Left lung (tissue), 10 donors: ENCODE data around the gene OPCML. TPM values are rescaled to one million over a fixed set of nuclear protein-coding genes. Genes with fewer than 3 reads are reported as not detected.

Experiments used
- ATAC-seq: fragments of 200-7000 bp; cut with Tn5 transposase; one replicate; pipeline ENCODE4 v1.9.1; 2020; ENCODE audit warnings: moderate library complexity
- DNase-seq, 4 donors: peaks; one replicate each; pipeline ENCODE4 v3.0.0-alpha.2; 2013 to 2020
- H3K27ac ChIP-seq, 2 donors: fragments of 200-600 bp; sonication (generic) in 1 of 2; one replicate each; pipeline versions ENCODE4 v1.5.0 to v1.8.0; 2020 to 2021
- H3K27me3 ChIP-seq, 2 donors: fragments of 200-600 bp; sonication (generic) in 1 of 2; one replicate each; pipeline versions ENCODE4 v1.5.0 to v1.8.0; 2020 to 2021
- H3K36me3 ChIP-seq, 2 donors: fragments of 200-600 bp; sonication (generic) in 1 of 2; one replicate each; pipeline versions ENCODE4 v1.5.0 to v1.8.0; 2020 to 2021
- H3K4me1 ChIP-seq, 2 donors: fragments of 200-600 bp; one replicate each; pipeline ENCODE4 v1.8.0; 2021
- H3K4me3 ChIP-seq, 2 donors: fragments of 200-600 bp; sonication (generic) in 1 of 2; one replicate each; pipeline versions ENCODE4 v1.5.0 to v1.8.0; 2020 to 2021; ENCODE audit warnings: mild to moderate bottlenecking in 1 of 2
- H3K9me3 ChIP-seq, 2 donors: fragments of 200-600 bp; sonication (generic) in 1 of 2; one replicate each; pipeline versions ENCODE4 v1.5.0 to v1.8.0; 2020 to 2021
- intact Hi-C, 2 donors: fragments of 100-400 bp; cut with DNase I; formaldehyde crosslinking; loops; one replicate each; pipeline versions ENCODE4 v1.11.2 to v1.14.2; 2022
- polyA plus RNA-seq, 6 donors: library from polyadenylated mRNA; unstranded; fragments of 120-200 nt; gene quantifications; one replicate each; pipeline ENCODE4 v1.2.1, GENCODE V29; 2013; ENCODE audit not compliant: insufficient read length in 6 of 6
- total RNA-seq, 2 donors: library from RNA; stranded (reverse); fragmentation: NEBNext Ultra II Directional; extraction: Animal tissue kit (Norgen Biotek cat#: 25700); gene quantifications; one replicate each; pipeline ENCODE4 v1.2.1, GENCODE V29; 2021
- TF ChIP-seq, protein P1 (sequence below), 2 donors: fragments of 200-600 bp; sonication (generic) in 1 of 2; IDR thresholded peaks; one replicate each; pipeline versions ENCODE4 v1.5.0 to v1.8.0; 2021; ENCODE audit warnings: antibody characterized with exemption in 2 of 2
- donor health status: DM: no; HTN: yes; CAD: no.
- donor health status: DM: no; HTN: no; CAD: no.

Gene OPCML
- total and polyA plus RNA-seq, 8 donors, result 0.98 to 5.3 (median 1.9) TPM; not detected in 2

DNA sequence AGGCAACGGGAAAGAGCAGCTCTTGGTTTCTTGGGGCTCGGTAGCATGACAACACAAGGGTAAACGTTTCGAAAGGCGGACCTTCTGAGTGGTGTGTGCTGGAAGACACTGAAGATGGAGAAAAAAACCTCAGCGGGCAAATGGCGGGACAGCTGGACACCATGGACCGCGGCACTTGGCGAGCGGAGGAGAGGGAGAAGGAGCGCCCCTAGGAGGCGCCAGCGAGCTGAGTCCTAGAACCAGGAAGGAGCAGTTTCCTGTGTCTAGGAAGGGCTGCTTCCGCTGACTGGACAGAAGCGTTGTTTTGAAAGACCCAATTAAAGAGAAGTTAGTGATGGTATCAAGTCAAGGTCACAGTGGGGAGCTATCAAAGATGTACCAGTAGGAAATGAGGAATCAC, 44.0 kb upstream of the OPCML start:
- Histone ChIP-seq H3K27me3 (peaks cover 0 to 7% of the 10 kb centered on the region in 2 donors), H3K4me3 (no peak overlapping the region), H3K9me3 (no peaks in the 10 kb centered on the region), H3K4me1 (no peaks in the 10 kb centered on the region), H3K36me3 (no peaks in the 10 kb centered on the region), H3K27ac (no peak overlapping the region)
- TF ChIP-seq, protein P1, sequence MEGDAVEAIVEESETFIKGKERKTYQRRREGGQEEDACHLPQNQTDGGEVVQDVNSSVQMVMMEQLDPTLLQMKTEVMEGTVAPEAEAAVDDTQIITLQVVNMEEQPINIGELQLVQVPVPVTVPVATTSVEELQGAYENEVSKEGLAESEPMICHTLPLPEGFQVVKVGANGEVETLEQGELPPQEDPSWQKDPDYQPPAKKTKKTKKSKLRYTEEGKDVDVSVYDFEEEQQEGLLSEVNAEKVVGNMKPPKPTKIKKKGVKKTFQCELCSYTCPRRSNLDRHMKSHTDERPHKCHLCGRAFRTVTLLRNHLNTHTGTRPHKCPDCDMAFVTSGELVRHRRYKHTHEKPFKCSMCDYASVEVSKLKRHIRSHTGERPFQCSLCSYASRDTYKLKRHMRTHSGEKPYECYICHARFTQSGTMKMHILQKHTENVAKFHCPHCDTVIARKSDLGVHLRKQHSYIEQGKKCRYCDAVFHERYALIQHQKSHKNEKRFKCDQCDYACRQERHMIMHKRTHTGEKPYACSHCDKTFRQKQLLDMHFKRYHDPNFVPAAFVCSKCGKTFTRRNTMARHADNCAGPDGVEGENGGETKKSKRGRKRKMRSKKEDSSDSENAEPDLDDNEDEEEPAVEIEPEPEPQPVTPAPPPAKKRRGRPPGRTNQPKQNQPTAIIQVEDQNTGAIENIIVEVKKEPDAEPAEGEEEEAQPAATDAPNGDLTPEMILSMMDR (IDR thresholded peaks at IDR 0.05), result no peak
- intact Hi-C loops, result no loop called here
- no peak for ATAC-seq
- no peak for DNase-seq

DNA sequence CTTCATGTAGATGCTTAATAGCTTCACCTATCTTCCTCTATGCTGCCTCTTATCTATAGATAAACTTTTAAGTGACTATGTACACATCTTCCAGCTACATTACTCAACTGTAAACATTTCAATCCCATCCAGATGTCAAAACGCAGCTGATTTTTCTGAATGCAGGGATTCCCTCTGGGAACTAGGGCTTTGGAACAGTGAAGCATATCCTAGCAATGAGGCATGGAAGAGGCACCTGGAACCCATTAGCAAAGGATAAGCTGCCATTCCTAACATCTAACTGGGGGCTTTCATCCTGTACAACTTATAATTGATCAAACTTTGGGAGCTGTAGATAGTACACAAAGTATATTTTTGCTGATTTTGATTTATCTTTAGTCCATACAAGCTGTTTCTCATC, 40.8 kb upstream of the OPCML start:
- no peak for ATAC-seq
- no peak overlapping the region for H3K27ac ChIP-seq
- no peaks in the 10 kb centered on the region for H3K4me1 ChIP-seq
- H3K36me3 ChIP-seq, result no peaks in the 10 kb centered on the region
- intact Hi-C loops, result no loop called here
- DNase-seq, result no peak
- TF ChIP-seq, protein P1 (IDR thresholded peaks at IDR 0.05), result no peak
- no peak overlapping the region for H3K4me3 ChIP-seq
- no peaks in the 10 kb centered on the region for H3K9me3 ChIP-seq
- H3K27me3 ChIP-seq, result no peaks in the 10 kb centered on the region

DNA sequence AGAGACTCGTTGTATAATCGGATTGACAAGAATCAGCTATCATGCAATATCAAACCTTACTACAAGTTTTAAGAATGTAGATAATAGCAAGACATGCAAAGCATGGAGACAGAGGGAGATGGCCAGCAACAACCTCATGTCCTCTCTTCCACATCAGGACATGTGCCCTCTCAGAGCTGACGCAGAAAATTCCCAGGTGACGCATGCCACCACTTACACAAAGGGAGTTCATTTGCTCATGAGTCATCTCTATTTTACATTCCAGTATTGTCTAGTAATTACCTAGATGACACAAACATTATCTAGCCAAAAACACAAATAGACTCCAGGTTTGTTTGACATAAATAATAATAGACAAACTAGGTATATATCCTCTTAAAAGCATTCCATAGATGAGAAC, 38.1 kb upstream of the OPCML start:
- Histone ChIP-seq H3K36me3 (no peaks in the 10 kb centered on the region), H3K4me1 (no peaks in the 10 kb centered on the region), H3K27ac (no peak overlapping the region), H3K9me3 (no peaks in the 10 kb centered on the region), H3K4me3 (no peak overlapping the region), H3K27me3 (peaks cover 0 to 8% of the 10 kb centered on the region in 2 donors)
- TF ChIP-seq, protein P1 (IDR thresholded peaks at IDR 0.05), result no peak
- ATAC-seq (no peak), DNase-seq (no peak)
- intact Hi-C loops, result no loop called here

DNA sequence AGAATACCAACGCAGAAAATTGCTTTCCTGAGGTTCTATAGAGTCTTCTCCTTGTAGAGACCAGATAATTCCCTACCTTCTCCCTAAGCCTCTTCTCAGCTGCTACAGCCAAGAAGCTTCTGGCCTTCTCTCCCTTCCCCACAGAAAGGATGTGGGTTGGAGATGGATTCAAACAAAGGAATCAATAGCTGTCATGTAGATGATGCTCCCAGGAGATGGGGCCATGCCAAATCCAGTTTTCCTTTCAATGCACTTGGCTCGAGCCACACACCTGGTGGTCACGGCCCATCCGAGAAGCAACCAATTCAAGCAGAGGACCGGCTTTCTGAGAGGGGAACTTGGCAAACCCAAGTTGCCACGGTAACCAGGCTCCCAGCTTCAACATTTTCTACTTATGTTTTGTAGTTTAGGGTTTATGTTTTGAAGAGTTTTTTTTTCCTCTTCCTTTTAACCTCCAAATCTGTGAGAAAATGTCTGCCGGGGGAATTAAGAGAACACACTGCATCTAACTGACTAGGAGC, 31.3 kb upstream of the OPCML start:
- intact Hi-C loops, result no loop called here
- Histone ChIP-seq H3K27me3 (peaks cover 0 to 15% of the 10 kb centered on the region in 2 donors), H3K27ac (no peak overlapping the region), H3K9me3 (no peaks in the 10 kb centered on the region), H3K4me3 (no peak overlapping the region), H3K4me1 (no peaks in the 10 kb centered on the region), H3K36me3 (no peaks in the 10 kb centered on the region)
- DNase-seq (no peak), ATAC-seq (no peak)
- TF ChIP-seq, protein P1 (IDR thresholded peaks at IDR 0.05), result no peak

DNA sequence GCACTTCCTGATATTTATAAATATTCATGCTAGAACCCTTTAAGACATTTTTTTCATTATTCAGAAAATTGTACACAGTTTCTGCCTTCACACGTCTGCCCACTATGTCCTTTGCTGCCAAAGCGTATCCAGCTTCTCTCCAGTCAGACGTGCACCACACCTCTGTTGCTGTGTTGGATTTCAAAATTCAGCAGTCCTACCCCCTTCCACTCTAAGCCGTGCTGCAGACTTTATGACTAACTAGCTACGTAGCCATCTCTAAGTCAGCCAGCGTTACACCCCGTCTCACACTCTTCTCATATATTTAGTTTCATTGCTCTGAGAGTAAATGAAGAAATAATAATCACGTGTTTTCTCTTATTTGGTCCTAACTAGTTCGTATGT, 28.2 kb upstream of the OPCML start:
- Histone ChIP-seq H3K27ac (no peak overlapping the region), H3K27me3 (peaks cover 0 to 8% of the 10 kb centered on the region in 2 donors), H3K36me3 (no peaks in the 10 kb centered on the region), H3K4me1 (no peaks in the 10 kb centered on the region), H3K9me3 (no peaks in the 10 kb centered on the region), H3K4me3 (no peak overlapping the region)
- intact Hi-C loops, result no loop called here
- no peak for ATAC-seq
- DNase-seq, result no peak
- TF ChIP-seq, protein P1 (IDR thresholded peaks at IDR 0.05), result no peak
